ENCODE results near the gene TCF20. TPM values are rescaled to one million over a fixed set of nuclear protein-coding genes. Genes with fewer than 3 reads are reported as not detected.

Gene TCF20
- total RNA-seq, result 29.3 and 30.8 TPM in 2 replicates

DNA sequence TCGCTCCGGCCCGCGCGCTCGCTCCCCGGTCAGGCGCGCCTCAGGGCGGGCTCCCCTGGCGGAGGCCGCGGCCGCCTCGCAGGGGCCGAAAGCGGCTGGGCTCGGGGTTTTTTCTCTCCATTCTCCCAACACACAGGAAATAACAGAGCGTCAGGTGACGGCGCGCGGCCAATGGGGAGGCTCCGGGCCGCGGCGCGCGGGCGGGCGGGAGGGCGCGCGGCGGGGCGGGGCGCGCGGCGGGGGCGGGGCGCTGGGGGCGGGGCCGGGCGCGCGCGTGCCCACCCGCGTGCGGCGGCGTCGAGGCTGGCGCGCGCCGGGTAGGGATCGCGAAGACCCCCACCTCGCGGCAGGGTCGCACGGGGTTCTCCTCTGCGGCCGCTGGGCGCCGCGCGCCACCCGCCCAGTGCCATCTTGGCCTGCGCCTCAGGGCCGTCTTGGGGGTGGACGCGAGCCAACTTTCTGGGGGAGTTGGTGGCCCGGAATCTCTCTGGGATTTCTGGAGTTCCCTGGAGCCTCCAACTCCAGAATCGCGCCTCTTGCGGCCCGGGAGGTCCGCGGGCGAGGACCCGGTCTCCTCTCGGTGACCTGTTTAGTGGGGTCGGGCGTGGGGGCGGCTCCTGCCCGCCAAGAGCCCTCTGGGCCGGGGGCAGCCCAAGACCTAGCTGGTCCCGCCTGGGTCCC, at the start of gene TCF20:
TSS of gene TCF20 (minus strand) at position 144 of the 681 bp plus-strand sequence. CDS start 55,348 bp downstream, outside the sequence.

Other genes with a start within 250 kb of the TCF20 start
- gene NAGA, start 199.8 kb downstream of the TCF20 start, total RNA-seq, result 44.6 and 46.0 TPM in 2 replicates
- 16.2 and 23.1 TPM in 2 replicates for gene PHETA2, start 196.4 kb downstream of the TCF20 start, total RNA-seq
- 6.7 and 8.2 TPM in 2 replicates for gene SMDT1, start 191.0 kb downstream of the TCF20 start, total RNA-seq
- 46.5 and 56.2 TPM in 2 replicates for gene NDUFA6, start 179.9 kb downstream of the TCF20 start, total RNA-seq
- 0.13 and 0.22 TPM in 2 replicates for gene CYP2D6, start 139.8 kb downstream of the TCF20 start, total RNA-seq
- under 0.01 and 0.11 TPM in 2 replicates for gene NFAM1, start 161.8 kb upstream of the TCF20 start, total RNA-seq
- 21.0 and 23.4 TPM in 2 replicates for gene RRP7A, start 249.1 kb upstream of the TCF20 start, total RNA-seq